ENCODE measurements around the gene FAM47B. TPM values are rescaled to one million over a fixed set of nuclear protein-coding genes. Genes with fewer than 3 reads are reported as not detected.

Gene FAM47B
- not detected for total RNA-seq

GRCh38 chrX:34942496-34942895 lies at the start of gene FAM47B:
TSS of gene FAM47B (plus strand) at chrX:34942796. CDS start at chrX:34942832, 36 bp downstream.
- Mint-ChIP-seq H3K4me1 (no peaks in the 10 kb centered on the region), H3K27ac (no peak within 1 kb of the TSS), H3K4me3 (no peak within 1 kb of the TSS), H3K9me3 (no peaks in the 10 kb centered on the region), H3K27me3 (no peaks in the 10 kb centered on the region), H3K36me3 (no peaks in the 10 kb centered on the region)
- DNase-seq: no peak

DNA sequence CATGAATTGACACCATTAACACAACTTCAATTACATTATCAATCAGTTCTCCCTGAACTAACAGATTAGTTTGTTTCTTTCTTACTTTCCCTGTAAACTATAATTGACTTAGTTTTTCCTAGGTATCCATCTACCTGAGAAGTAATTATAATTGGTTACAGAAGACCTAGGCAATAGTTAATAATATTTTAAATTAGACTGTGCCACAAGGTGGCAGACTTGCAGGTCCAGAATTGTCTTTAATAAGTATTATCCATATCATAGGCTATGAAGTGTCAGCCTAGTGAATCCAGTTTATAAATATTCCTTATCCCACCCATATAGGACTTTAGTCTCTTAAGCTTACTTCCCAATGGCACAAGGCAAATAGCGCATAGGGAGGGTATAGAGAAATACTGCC lies 48.9 kb upstream of the FAM47B start:
- H3K4me3 Mint-ChIP-seq: no peak overlapping the region
- H3K4me1 Mint-ChIP-seq: no peaks in the 10 kb centered on the region
- H3K27me3 Mint-ChIP-seq: no peaks in the 10 kb centered on the region
- no peaks in the 10 kb centered on the region for H3K9me3 Mint-ChIP-seq
- no peaks in the 10 kb centered on the region for H3K36me3 Mint-ChIP-seq
- H3K27ac Mint-ChIP-seq: no peak overlapping the region
- DNase-seq: no peak

GRCh38 chrX:34900691-34901090 lies 41.9 kb upstream of the FAM47B start:
- Mint-ChIP-seq H3K27ac (no peak overlapping the region), H3K9me3 (peaks cover 2% of the 10 kb centered on the region), H3K4me1 (no peaks in the 10 kb centered on the region), H3K4me3 (no peak overlapping the region), H3K27me3 (no peaks in the 10 kb centered on the region), H3K36me3 (no peaks in the 10 kb centered on the region)
- no peak for DNase-seq

DNA sequence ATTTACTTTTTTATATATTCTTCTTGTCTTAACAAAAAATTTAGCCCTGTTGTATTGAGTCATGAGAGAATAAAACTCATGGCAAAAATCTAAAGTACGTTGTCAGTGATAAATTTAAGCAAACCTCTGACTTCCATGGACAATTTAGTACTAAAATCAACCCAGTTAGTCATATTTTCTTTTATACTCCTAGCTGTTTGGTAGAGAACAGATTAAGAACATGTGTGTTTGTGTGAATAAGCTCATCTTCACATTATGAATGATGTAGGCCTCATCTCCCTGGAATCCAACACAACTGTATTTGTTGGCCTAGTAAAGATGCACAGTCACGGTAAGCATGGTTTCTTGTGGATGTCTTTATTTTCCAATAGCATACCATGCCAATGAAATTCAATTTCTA lies 40.8 kb upstream of the FAM47B start:
- no peaks in the 10 kb centered on the region for H3K27me3 Mint-ChIP-seq
- no peak overlapping the region for H3K4me3 Mint-ChIP-seq
- no peaks in the 10 kb centered on the region for H3K4me1 Mint-ChIP-seq
- H3K27ac Mint-ChIP-seq: no peak overlapping the region
- H3K36me3 Mint-ChIP-seq: no peaks in the 10 kb centered on the region
- no peak for DNase-seq
- peaks cover 2% of the 10 kb centered on the region for H3K9me3 Mint-ChIP-seq

- no peaks in the 10 kb centered on the region for H3K4me1 Mint-ChIP-seq
- no peaks in the 10 kb centered on the region for H3K27me3 Mint-ChIP-seq
- H3K36me3 Mint-ChIP-seq: no peaks in the 10 kb centered on the region
- H3K27ac Mint-ChIP-seq: no peak overlapping the region
- peaks cover 3% of the 10 kb centered on the region for H3K9me3 Mint-ChIP-seq
- no peak overlapping the region for H3K4me3 Mint-ChIP-seq
- no peak for DNase-seq
Observed at GRCh38 chrX:34903316-34903715, 39.3 kb upstream of the FAM47B start.

DNA sequence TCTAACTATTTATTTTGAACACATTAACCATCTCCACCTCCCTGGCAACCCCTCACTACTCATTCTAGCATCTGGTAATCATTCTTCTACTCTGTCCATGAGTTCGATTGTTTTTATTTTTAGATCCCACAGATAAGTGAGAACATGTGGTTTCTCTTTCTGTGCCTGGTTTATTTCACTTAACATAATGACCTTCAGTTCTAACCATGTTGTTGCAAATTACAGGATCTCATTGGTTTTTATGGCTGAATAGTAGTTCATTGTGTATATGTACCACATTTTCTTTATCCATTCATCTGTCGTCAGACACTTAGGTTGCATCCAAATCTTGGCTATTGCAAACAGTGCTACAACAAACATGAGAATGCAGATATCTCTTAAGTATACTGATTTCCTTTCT lies 33.4 kb upstream of the FAM47B start:
- H3K36me3 Mint-ChIP-seq: no peaks in the 10 kb centered on the region
- H3K9me3 Mint-ChIP-seq: peaks cover 3% of the 10 kb centered on the region
- no peak overlapping the region for H3K4me3 Mint-ChIP-seq
- H3K27me3 Mint-ChIP-seq: no peaks in the 10 kb centered on the region
- DNase-seq: no peak
- H3K4me1 Mint-ChIP-seq: no peaks in the 10 kb centered on the region
- no peak overlapping the region for H3K27ac Mint-ChIP-seq

DNA sequence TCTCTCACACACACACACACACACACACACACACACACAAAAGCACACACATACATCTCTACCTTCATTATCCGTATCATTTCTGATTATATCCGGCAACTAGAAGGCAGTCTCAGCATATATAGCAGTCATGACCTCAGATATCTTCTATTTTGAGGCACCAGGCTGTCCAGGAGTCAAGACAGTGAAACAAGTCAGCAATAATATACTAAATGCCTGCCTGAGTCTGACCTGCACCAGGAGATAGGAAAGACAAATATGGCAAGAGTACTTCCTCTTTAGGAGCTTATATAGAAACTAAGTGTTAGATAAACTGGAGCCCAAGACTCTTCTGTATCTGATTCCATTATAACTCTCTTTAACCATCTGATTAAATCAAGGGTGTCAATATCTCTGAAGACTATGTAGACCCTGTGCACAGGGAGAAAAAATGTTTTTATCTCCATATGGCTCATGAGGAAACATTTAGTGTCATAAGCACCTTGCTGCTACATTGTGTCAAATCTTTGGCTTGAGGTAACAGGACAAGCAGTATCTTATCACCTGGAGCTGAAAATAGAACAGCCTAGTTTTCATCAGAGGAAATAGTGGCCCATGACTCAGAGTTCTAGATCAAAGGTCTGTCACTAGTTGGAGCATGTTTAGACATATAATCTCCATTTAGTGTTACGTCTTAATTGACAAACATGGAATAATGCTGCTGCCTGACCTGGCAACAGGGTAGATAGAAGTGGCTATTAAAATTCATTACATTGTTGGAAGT lies 27.0 kb upstream of the FAM47B start:
- no peaks in the 10 kb centered on the region for H3K4me1 Mint-ChIP-seq

GRCh38 chrX:34917146-34917545 lies 25.4 kb upstream of the FAM47B start:
- no peak for DNase-seq
- no peaks in the 10 kb centered on the region for H3K36me3 Mint-ChIP-seq
- H3K9me3 Mint-ChIP-seq: peaks cover 2% of the 10 kb centered on the region
- no peaks in the 10 kb centered on the region for H3K4me1 Mint-ChIP-seq
- no peaks in the 10 kb centered on the region for H3K27me3 Mint-ChIP-seq
- no peak overlapping the region for H3K4me3 Mint-ChIP-seq
- H3K27ac Mint-ChIP-seq: no peak overlapping the region

More for the DNA sequence above, 27.0 kb upstream of the FAM47B start:
- Mint-ChIP-seq H3K9me3 (peaks cover 2% of the 10 kb centered on the region), H3K27ac (no peak overlapping the region), H3K4me3 (no peak overlapping the region), H3K27me3 (no peaks in the 10 kb centered on the region), H3K36me3 (no peaks in the 10 kb centered on the region)
- no peak for DNase-seq

DNA sequence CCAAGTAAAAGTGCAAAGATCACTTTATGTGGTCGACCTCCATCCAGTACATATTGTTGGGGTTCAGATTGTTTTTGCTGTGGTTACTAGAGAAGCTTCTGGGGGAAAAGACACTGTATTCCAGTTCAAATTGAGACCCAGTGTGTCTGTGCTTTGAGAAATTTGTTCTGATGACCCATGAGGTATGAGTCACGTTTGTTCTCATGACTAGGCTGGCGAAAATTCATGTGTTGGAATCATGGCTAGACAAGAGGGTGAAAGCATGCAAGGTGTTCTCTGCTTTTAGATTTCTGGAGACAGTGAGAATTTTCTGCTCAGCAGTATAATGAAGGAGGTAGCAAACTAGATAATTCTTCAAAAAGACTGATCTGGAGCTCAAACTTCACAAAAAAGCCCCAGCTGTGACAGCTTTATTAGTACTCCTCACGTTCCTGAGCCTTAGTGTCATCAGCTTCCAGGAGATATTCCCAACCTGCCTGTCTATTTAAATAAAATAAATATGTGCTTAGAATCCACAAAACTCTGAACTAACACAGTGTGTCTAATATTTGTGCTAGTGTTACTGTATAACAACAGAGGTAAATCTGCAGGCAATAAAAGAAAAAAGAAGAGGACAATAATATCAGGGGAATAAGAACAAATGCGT lies 24.4 kb upstream of the FAM47B start:
- Mint-ChIP-seq H3K9me3 (peaks cover 2% of the 10 kb centered on the region), H3K36me3 (no peaks in the 10 kb centered on the region)

GRCh38 chrX:34918856-34919255 lies 23.7 kb upstream of the FAM47B start:
- no peaks in the 10 kb centered on the region for H3K27me3 Mint-ChIP-seq
- no peak overlapping the region for H3K4me3 Mint-ChIP-seq
- peaks cover 2% of the 10 kb centered on the region for H3K9me3 Mint-ChIP-seq

More for the DNA sequence above, 24.4 kb upstream of the FAM47B start:
- no peaks in the 10 kb centered on the region for H3K27me3 Mint-ChIP-seq
- H3K4me3 Mint-ChIP-seq: no peak overlapping the region
- DNase-seq: no peak
- no peak overlapping the region for H3K27ac Mint-ChIP-seq
- no peaks in the 10 kb centered on the region for H3K4me1 Mint-ChIP-seq

DNA sequence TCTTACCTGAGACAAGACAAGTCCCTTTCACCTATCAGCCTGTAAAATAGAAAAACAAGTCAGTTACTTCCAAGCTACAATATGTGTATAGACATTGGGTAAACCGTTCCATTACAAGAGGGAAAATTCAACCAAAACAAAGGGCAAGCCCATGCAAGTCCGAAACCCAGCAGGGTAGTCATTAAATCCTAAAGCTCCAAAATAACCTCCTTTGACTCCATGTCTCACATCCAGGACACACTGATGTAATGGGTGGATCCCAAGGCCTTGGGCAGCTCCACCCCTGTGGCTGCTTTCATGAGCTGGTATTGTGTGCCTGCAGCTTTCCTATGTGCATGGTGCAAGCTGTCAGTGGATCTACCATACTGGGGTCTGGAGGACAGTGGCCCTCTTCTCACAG lies 14.7 kb upstream of the FAM47B start:
- Mint-ChIP-seq H3K27ac (no peak overlapping the region), H3K36me3 (no peaks in the 10 kb centered on the region), H3K4me3 (no peak overlapping the region), H3K4me1 (no peaks in the 10 kb centered on the region), H3K9me3 (no peaks in the 10 kb centered on the region), H3K27me3 (no peaks in the 10 kb centered on the region)
- DNase-seq: no peak

More at GRCh38 chrX:34918856-34919255, 23.7 kb upstream of the FAM47B start:
- H3K36me3 Mint-ChIP-seq: no peaks in the 10 kb centered on the region
- H3K27ac Mint-ChIP-seq: no peak overlapping the region
- H3K4me1 Mint-ChIP-seq: no peaks in the 10 kb centered on the region
- no peak for DNase-seq

GRCh38 chrX:34943235-34943634 lies 639 bp downstream of the FAM47B start:
- Mint-ChIP-seq H3K4me3 (no peak overlapping the region), H3K27me3 (no peaks in the 10 kb centered on the region), H3K4me1 (no peaks in the 10 kb centered on the region), H3K36me3 (no peaks in the 10 kb centered on the region), H3K9me3 (no peaks in the 10 kb centered on the region), H3K27ac (no peak overlapping the region)
- DNase-seq: no peak

DNA sequence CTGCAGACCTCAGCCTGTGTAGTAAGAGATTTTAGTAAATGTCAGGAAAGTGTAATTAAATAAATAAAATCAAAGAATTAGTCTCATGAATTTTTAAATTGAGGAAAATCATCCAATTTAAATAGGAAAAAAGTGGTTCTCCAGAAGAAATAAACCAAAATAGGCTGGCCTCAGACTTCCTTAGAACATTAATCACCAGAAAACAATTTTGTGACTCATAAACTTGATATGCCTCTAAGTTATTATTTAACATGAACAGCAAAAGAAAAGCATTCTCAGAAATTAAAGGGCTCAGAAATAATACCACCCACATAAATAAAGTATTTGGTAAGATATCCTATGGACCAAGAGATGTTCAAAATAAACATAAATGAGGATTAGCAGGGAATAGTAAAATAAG lies 14.3 kb downstream of the FAM47B start:
- Mint-ChIP-seq H3K36me3 (peaks cover 2% of the 10 kb centered on the region), H3K27ac (no peak overlapping the region), H3K27me3 (no peaks in the 10 kb centered on the region), H3K4me1 (no peaks in the 10 kb centered on the region), H3K4me3 (no peak overlapping the region), H3K9me3 (peaks cover 2% of the 10 kb centered on the region)
- DNase-seq: no peak

DNA sequence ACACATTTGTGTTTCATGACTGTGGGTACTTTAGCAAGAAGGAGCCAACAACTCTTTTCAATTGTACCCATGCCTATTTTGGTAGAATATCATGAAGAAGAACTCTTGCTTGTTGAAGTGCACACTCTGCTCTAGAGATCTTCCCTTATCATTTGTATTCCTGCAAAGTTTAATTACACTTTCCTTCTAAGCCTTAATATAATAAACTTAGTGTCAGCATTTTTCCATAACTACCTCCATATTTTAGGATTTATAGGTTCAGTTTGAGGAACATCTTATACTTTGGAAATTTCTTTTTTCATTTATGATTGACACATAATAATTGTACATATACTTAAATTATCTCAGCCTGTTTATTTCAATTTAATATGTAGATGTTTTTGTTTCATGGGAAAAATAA lies 19.1 kb downstream of the FAM47B start:
- Mint-ChIP-seq H3K4me1 (no peaks in the 10 kb centered on the region), H3K27me3 (no peaks in the 10 kb centered on the region), H3K9me3 (no peaks in the 10 kb centered on the region), H3K27ac (no peak overlapping the region), H3K36me3 (no peaks in the 10 kb centered on the region), H3K4me3 (no peak overlapping the region)
- DNase-seq: no peak

DNA sequence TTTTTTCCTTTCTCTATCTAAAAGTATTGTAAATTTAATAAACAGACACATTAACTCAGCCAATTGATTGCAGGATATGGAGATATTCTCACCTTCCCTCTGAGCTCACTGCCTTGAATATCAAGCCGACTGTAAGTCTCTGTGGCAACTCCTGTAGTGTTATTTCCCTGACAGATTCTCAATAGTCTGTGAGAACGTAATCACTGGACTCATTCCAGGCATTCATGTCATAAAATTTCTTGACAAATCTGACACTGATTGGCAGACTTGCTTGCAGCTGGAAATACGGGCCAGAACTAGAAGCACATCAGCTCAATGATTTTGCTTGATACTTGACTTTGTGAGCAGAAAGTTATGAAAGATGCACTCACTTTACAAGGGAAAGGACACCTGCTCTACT lies 29.6 kb downstream of the FAM47B start:
- H3K4me1 Mint-ChIP-seq: no peaks in the 10 kb centered on the region
- H3K36me3 Mint-ChIP-seq: no peaks in the 10 kb centered on the region
- no peak overlapping the region for H3K27ac Mint-ChIP-seq
- no peaks in the 10 kb centered on the region for H3K27me3 Mint-ChIP-seq
- no peaks in the 10 kb centered on the region for H3K9me3 Mint-ChIP-seq
- H3K4me3 Mint-ChIP-seq: no peak overlapping the region
- no peak for DNase-seq

DNA sequence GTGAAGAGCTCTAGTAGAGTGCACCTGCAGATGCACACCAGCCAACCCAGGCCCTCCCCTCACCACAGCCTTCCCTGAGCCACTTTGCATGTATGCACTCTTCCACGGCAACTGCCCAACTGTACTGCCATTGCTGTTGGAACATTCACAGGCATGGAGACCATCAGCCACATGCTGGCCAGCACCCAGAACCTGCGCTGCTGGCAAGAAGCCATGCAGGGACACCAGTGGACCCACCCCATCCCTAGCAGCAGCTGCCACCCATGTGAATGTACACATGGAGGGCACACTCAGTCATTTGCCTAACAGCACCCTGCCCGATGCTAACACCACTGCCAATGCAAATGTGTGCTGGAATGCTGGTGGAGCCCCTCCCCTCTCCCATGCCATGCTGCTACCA lies 35.6 kb downstream of the FAM47B start:
- Mint-ChIP-seq H3K27ac (no peak overlapping the region), H3K27me3 (no peaks in the 10 kb centered on the region), H3K36me3 (no peaks in the 10 kb centered on the region), H3K4me1 (no peaks in the 10 kb centered on the region), H3K9me3 (no peaks in the 10 kb centered on the region), H3K4me3 (no peak overlapping the region)
- DNase-seq: no peak
